Measurements from ENCODE around the gene MRPS9. TPM values are rescaled to one million over a fixed set of nuclear protein-coding genes. Genes with fewer than 3 reads are reported as not detected.
A peak's percentile ranks its signal among the peaks of the same experiment; 100 is the strongest.

MRPS9 gene
- total and polyA plus RNA-seq, 2 of the 13 experiments (the other 11 are each of a cell fraction or from before 2014, with no cell fraction given), result 31.2 to 91.8 TPM

- Histone ChIP-seq H3K9ac (ENCODE audit: insufficient read depth, low read depth, low read length) (no peak overlapping the region), H3K27ac (ENCODE audit: extremely low read length, insufficient read depth, low read length) (no peak overlapping the region), H3K4me1 (ENCODE audit: insufficient read depth, low read length) (no peaks in the 10 kb centered on the region), H3K36me3 (replicated peaks in 1 of 2; ENCODE audit: control insufficient read depth in 1 of 2, insufficient read depth in 2 of 2, low read length in 2 of 2) (no peaks in the 10 kb centered on the region), H2AFZ (ENCODE audit: low read length) (no peak overlapping the region), H4K20me1 (ENCODE audit: insufficient read depth, low read length) (no peaks in the 10 kb centered on the region), H3K27me3 (ENCODE audit: control insufficient read depth in 1 of 2, insufficient read depth in 2 of 2, low read length in 2 of 2) (peaks cover 0 to 19% of the 10 kb centered on the region in 2 experiments; a peak in 2 of 5 replicates), H3K9me3 (ENCODE audit: low read length) (no peaks in the 10 kb centered on the region), H3K79me2 (ENCODE audit: insufficient read depth, low read length) (no peaks in the 10 kb centered on the region), H3K4me3 (replicated peaks in 1 of 3; ENCODE audit: insufficient read depth in 1 of 3, low read depth in 2 of 3, low read length in 3 of 3) (no peak overlapping the region), H3K4me2 (ENCODE audit: low read depth, low read length) (no peak overlapping the region)
- intact Hi-C loops (cut with micrococcal nuclease; ENCODE audit: unreplicated experiment), result no loop called here
- ChIA-PET POLR2A (no interaction called here), CTCF (ENCODE audit: low intra/inter-chr PET ratio, low total read pairs) (no interaction called here)
- in situ Hi-C loops (cut with HindIII; ENCODE audit: extremely low pct_ligation_motif_present, low pct_unique_long_range_greater_than_20kb), result no loop called here
- DNase-seq (ENCODE audit: low spot score) (no peak), ATAC-seq (peak; percentile 70), FAIRE-seq (no peak)
- no TSS peak for BruUV-seq (replicated peaks)
- 19% methylated on average over 3 of the region's 3 CpGs for WGBS (ENCODE audit: low lambda C conversion rate)
- no peak for TF ChIP-seq ZNF546 (CRISPR knock-in tag; conservative IDR thresholded peaks at IDR 0.05)
- 0 out of 2 replicates have a peak, but pooled peaks have one; percentile 45 for TF ChIP-seq PCBP1 (IDR thresholded peaks at IDR 0.05; ENCODE audit: borderline replicate concordance, low read depth, low read length)
- peak; percentile 77 for TF ChIP-seq HNRNPK (IDR thresholded peaks at IDR 0.05; ENCODE audit: low read depth, low read length, poor library complexity, severe bottlenecking)
Observed at GRCh38 chr2:105125920-105126319, 88.1 kb downstream of the MRPS9 start.

- DNase-seq (ENCODE audit: low spot score) (no peak), ATAC-seq (no peak), FAIRE-seq (no peak)
- H3K4me1 ChIP-seq (ENCODE audit: insufficient read depth, low read length), result no peaks in the 10 kb centered on the region
- TF ChIP-seq HOMEZ (CRISPR knock-in tag; IDR thresholded peaks at IDR 0.05; ENCODE audit: low read depth) (no peak), ZNF282 (IDR thresholded peaks at IDR 0.05; ENCODE audit: partially characterized antibody) (no peak)
- peaks cover 0 to 19% of the 10 kb centered on the region in 2 experiments; a peak in 2 of 5 replicates for H3K27me3 ChIP-seq (ENCODE audit: control insufficient read depth in 1 of 2, insufficient read depth in 2 of 2, low read length in 2 of 2)
- H2AFZ ChIP-seq (ENCODE audit: low read length), result no peak overlapping the region
- CTCF ChIA-PET (ENCODE audit: low intra/inter-chr PET ratio, low total read pairs), result no interaction called here
- POLR2A ChIA-PET, result no interaction called here
- no peaks in the 10 kb centered on the region for H3K36me3 ChIP-seq (replicated peaks in 1 of 2; ENCODE audit: control insufficient read depth in 1 of 2, insufficient read depth in 2 of 2, low read length in 2 of 2)
- WGBS (ENCODE audit: low lambda C conversion rate), result 53% methylated on average over 5 of the region's 5 CpGs
- BruUV-seq (replicated peaks), result no TSS peak
- H3K79me2 ChIP-seq (ENCODE audit: insufficient read depth, low read length), result no peaks in the 10 kb centered on the region
- H3K4me2 ChIP-seq (ENCODE audit: low read depth, low read length), result no peak overlapping the region
- H3K27ac ChIP-seq (ENCODE audit: extremely low read length, insufficient read depth, low read length), result no peak overlapping the region
- H4K20me1 ChIP-seq (ENCODE audit: insufficient read depth, low read length), result no peaks in the 10 kb centered on the region
- in situ Hi-C loops (cut with HindIII; ENCODE audit: extremely low pct_ligation_motif_present, low pct_unique_long_range_greater_than_20kb) (no loop called here), intact Hi-C loops (cut with micrococcal nuclease; ENCODE audit: unreplicated experiment) (no loop called here)
- no peak overlapping the region for H3K9ac ChIP-seq (ENCODE audit: insufficient read depth, low read depth, low read length)
- no peaks in the 10 kb centered on the region for H3K9me3 ChIP-seq (ENCODE audit: low read length)
- no peak overlapping the region for H3K4me3 ChIP-seq (replicated peaks in 1 of 3; ENCODE audit: insufficient read depth in 1 of 3, low read depth in 2 of 3, low read length in 3 of 3)
Observed at GRCh38 chr2:105126336-105126735, 88.5 kb downstream of the MRPS9 start.

Measured in HepG2 (cell line).